Endothelial cell of umbilical vein (primary cell): ENCODE results near the gene TCP11L2.

ENCODE experiments used
- CTCF ChIP-seq, 2 donors: IDR thresholded peaks; 1 replicate in 1 of 2; 2 replicates in 1 of 2; pipeline ENCODE4 v1.5.1; 2011; ENCODE audit warnings: low read length in 2 of 2, mild to moderate bottlenecking in 2 of 2, moderate library complexity in 2 of 2, control low read depth in 1 of 2, inconsistent platforms in 1 of 2, low read depth in 1 of 2; ENCODE audit not compliant: insufficient read depth in 1 of 2; ENCODE audit errors: extremely low read depth in 1 of 2
- EZH2 ChIP-seq: IDR thresholded peaks from 2 replicates; pipeline ENCODE4 v1.6.1; 2012; ENCODE audit warnings: borderline replicate concordance, low read depth, mild to moderate bottlenecking, moderate library complexity, low read length, inconsistent platforms; ENCODE audit not compliant: severe bottlenecking
- JUN ChIP-seq: IDR thresholded peaks from 2 replicates; pipeline ENCODE4 v1.6.1; 2011; ENCODE audit warnings: borderline replicate concordance, low read depth; ENCODE audit not compliant: insufficient read length, insufficient read depth
- POLR2A ChIP-seq: IDR thresholded peaks from 2 replicates; pipeline ENCODE4 v1.6.1; 2012; ENCODE audit warnings: low read depth, mild to moderate bottlenecking, control low read depth, low read length
- POLR2AphosphoS5 ChIP-seq: IDR thresholded peaks from 2 replicates; pipeline ENCODE4 v1.6.1; 2012; ENCODE audit warnings: low read depth, mild to moderate bottlenecking, control low read depth, low read length, moderate library complexity; ENCODE audit not compliant: insufficient read depth

DNA sequence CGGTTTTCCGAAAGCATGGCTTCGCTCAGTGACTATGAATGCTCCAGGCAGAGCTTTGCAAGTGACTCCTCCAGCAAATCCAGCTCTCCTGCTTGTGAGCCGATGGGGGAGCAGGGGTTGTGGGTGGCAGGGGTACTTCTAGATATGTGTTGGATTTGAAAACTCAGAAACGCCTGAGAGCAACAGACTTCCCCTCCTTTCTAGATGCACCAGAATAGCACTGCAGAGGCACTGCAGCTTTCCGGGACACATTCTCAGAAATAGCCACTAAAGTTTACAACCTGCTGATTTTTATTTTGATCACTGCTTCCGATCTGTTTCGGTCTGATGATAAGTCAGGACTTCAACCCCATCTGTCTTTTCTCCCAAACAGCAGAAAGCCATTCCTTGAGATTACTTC, 8.6 kb downstream of the TCP11L2 start:
- TF ChIP-seq POLR2A = no peak
- no peak for TF ChIP-seq CTCF (IDR thresholded peaks at IDR 0.05; ENCODE audit: extremely low read depth in 1 of 2, insufficient read depth in 1 of 2, low read depth in 1 of 2, low read length in 2 of 2)
- no peak for TF ChIP-seq JUN
- TF ChIP-seq POLR2AphosphoS5 = no peak
- TF ChIP-seq EZH2 = no peak
